K562 (cell line): Measurements from ENCODE around the gene MRPL10. TPM values are rescaled to one million over a fixed set of nuclear protein-coding genes. Genes with fewer than 3 reads are reported as not detected.

Experiments
- ARID1B ChIP-seq: fragments of 450-650 bp; IDR thresholded peaks from 2 replicates; pipeline ENCODE4 v1.6.1; 2016; ENCODE audit warnings: antibody characterized with exemption, mild to moderate bottlenecking, inconsistent platforms
- BMI1 ChIP-seq: fragments of 150-350 bp; IDR thresholded peaks from 2 replicates; pipeline ENCODE4 v1.6.1; 2014; ENCODE audit warnings: low read length
- CHD2 ChIP-seq: IDR thresholded peaks from 2 replicates; pipeline ENCODE4 v1.6.1; 2011; ENCODE audit warnings: low read depth, low read length
- E4F1 ChIP-seq: fragments of 250-450 bp; sonication (Bioruptor Pico); IDR thresholded peaks from 2 replicates; pipeline ENCODE4 v1.5.0; 2021; ENCODE audit warnings: mild to moderate bottlenecking, borderline replicate concordance
- GATA2 ChIP-seq: sonication (generic); formaldehyde crosslinking; IDR thresholded peaks from 2 replicates; pipeline ENCODE4 v1.4.0; 2020; ENCODE audit warnings: mild to moderate bottlenecking, missing genetic modification reagents
- HDAC8 ChIP-seq: fragments of 450-650 bp; IDR thresholded peaks from 2 replicates; pipeline ENCODE4 v1.6.1; 2016; ENCODE audit warnings: mild to moderate bottlenecking, missing genetic modification characterization, moderate library complexity, missing compliant biosample characterization
- IRF9 ChIP-seq: fragments of 450-650 bp; IDR thresholded peaks from 2 replicates; pipeline ENCODE4 v1.6.1; 2016; ENCODE audit warnings: missing biosample characterization, missing genetic modification characterization
- JUN ChIP-seq, 2 experiments: sonication (generic) in 1 of 2; formaldehyde crosslinking in 1 of 2; IDR thresholded peaks; 2 replicates each; pipeline versions ENCODE4 v1.6.1 to v1.8.0; 2012 to 2022; ENCODE audit warnings: borderline replicate concordance in 2 of 2, mild to moderate bottlenecking in 2 of 2, improper control_type of control experiment in 1 of 2, low read depth in 1 of 2, low read length in 1 of 2, missing genetic modification reagents in 1 of 2
- NFRKB ChIP-seq: fragments of 450-650 bp; IDR thresholded peaks from 2 replicates; pipeline ENCODE4 v1.6.1; 2016; ENCODE audit warnings: low read depth
- POU5F1 ChIP-seq: fragments of 150-350 bp; IDR thresholded peaks from 2 replicates; pipeline ENCODE4 v1.6.1; 2014; ENCODE audit warnings: borderline replicate concordance, low read length, low read depth, mild to moderate bottlenecking; ENCODE audit not compliant: partially characterized antibody
- RBM15 ChIP-seq: fragments of 200-400 bp; formaldehyde crosslinking; IDR thresholded peaks from 2 replicates; pipeline ENCODE4 v1.6.1; 2018; ENCODE audit warnings: mild to moderate bottlenecking, low read length, moderate library complexity; ENCODE audit not compliant: insufficient read depth
- SREBF2 ChIP-seq: sonication (generic); formaldehyde crosslinking; IDR thresholded peaks from 2 replicates; pipeline ENCODE4 v1.4.0; 2020; ENCODE audit warnings: mild to moderate bottlenecking, missing genetic modification reagents
- ZBTB7A ChIP-seq: IDR thresholded peaks from 2 replicates; pipeline ENCODE4 v1.6.1; 2011; ENCODE audit warnings: low read depth, mild to moderate bottlenecking, low read length, moderate library complexity, borderline replicate concordance; ENCODE audit not compliant: control insufficient read depth
- ZNF224 ChIP-seq: sonication (generic); formaldehyde crosslinking; IDR thresholded peaks from 2 replicates; pipeline ENCODE4 v1.8.0; 2022; ENCODE audit warnings: mild to moderate bottlenecking, missing genetic modification reagents
- ZNF282 ChIP-seq: sonication (generic); formaldehyde crosslinking; IDR thresholded peaks from 2 replicates; pipeline ENCODE4 v1.8.1; 2023; ENCODE audit warnings: missing genetic modification reagents
- polyA plus RNA-seq, 8 experiments: library from polyadenylated mRNA; depleted of rRNA in 4 of 8; stranded (reverse) in 5 of 8; unstranded in 3 of 8; fragments of >200 nt; fragmentation: Nextera tagmentation in 2 of 8; fragmentation: Illumina TruSeq in 1 of 8; extraction: Ambion mirVana in 2 of 8; extraction: Trizol in 1 of 8; gene quantifications; 2 replicates each; pipeline versions ENCODE4 v1.2.1 to v1.2.3, GENCODE V29; 2011 to 2014; ENCODE audit warnings: inconsistent platforms in 1 of 8, missing spikeins in 1 of 8
- total RNA-seq, 7 experiments: library from RNA; depleted of rRNA in 6 of 7; stranded (reverse); fragments of >200 nt in 6 of 7; fragmentation: Illumina TruSeq in 2 of 7; extraction: Trizol in 2 of 7; gene quantifications; 2 replicates each; pipeline versions ENCODE4 v1.2.1 to v1.2.3, GENCODE V29; 2011 to 2021; ENCODE audit warnings: low replicate concordance in 1 of 7
- TF ChIP-seq, protein P1 (sequence below): fragments of 200-800 bp; sonication (Bioruptor generic); IDR thresholded peaks from 2 replicates; pipeline ENCODE4 v1.6.1; 2016; ENCODE audit warnings: missing genetic modification characterization, missing compliant biosample characterization
- TF ChIP-seq, protein P2 (sequence below), 2 experiments: fragments of 450-650 bp; conservative IDR thresholded peaks; 2 replicates each; pipeline ENCODE4 v1.6.1; 2017; ENCODE audit warnings: mild to moderate bottlenecking in 2 of 2, moderate library complexity in 2 of 2

Gene MRPL10
- total and polyA plus RNA-seq, 9 of the 15 experiments (the other 6 are each of a cell fraction or from before 2014, with no cell fraction given), result 27.8 to 105 (median 67.3) TPM

DNA sequence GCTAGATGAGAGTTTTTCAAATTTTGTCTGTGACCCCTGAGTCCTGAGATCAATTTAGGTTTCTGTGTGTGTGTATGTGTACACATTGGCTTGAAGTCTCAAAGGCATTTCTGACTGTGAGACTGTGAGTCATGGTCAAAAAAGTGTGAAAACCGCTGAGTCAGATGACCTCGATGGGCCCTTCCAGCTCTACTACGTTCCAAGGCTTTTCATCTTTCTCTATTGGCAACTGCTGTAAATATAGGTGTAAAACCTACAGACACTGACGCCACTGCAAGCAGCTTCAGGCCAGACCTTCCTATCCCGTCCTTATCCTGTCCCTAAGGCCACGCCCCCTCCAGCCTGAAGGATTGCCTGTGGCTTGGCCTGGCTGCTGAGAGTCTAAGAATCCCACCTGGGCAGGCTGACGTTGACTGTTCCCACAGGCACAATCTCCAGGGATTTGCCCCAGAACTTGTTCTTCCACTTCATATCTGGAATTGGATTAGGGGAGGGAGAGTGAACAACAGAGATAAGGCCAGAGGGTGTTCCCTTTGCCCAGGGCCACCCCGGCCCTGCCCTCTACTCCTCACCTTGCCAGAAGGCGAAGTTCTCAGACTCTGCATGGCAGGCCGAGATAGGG lies 21.0 kb downstream of the MRPL10 start (continued):
- TF ChIP-seq, protein P1, sequence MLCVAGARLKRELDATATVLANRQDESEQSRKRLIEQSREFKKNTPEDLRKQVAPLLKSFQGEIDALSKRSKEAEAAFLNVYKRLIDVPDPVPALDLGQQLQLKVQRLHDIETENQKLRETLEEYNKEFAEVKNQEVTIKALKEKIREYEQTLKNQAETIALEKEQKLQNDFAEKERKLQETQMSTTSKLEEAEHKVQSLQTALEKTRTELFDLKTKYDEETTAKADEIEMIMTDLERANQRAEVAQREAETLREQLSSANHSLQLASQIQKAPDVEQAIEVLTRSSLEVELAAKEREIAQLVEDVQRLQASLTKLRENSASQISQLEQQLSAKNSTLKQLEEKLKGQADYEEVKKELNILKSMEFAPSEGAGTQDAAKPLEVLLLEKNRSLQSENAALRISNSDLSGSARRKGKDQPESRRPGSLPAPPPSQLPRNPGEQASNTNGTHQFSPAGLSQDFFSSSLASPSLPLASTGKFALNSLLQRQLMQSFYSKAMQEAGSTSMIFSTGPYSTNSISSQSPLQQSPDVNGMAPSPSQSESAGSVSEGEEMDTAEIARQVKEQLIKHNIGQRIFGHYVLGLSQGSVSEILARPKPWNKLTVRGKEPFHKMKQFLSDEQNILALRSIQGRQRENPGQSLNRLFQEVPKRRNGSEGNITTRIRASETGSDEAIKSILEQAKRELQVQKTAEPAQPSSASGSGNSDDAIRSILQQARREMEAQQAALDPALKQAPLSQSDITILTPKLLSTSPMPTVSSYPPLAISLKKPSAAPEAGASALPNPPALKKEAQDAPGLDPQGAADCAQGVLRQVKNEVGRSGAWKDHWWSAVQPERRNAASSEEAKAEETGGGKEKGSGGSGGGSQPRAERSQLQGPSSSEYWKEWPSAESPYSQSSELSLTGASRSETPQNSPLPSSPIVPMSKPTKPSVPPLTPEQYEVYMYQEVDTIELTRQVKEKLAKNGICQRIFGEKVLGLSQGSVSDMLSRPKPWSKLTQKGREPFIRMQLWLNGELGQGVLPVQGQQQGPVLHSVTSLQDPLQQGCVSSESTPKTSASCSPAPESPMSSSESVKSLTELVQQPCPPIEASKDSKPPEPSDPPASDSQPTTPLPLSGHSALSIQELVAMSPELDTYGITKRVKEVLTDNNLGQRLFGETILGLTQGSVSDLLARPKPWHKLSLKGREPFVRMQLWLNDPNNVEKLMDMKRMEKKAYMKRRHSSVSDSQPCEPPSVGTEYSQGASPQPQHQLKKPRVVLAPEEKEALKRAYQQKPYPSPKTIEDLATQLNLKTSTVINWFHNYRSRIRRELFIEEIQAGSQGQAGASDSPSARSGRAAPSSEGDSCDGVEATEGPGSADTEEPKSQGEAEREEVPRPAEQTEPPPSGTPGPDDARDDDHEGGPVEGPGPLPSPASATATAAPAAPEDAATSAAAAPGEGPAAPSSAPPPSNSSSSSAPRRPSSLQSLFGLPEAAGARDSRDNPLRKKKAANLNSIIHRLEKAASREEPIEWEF (CRISPR knock-in tag), result no peak
- peak; percentile 62 for TF ChIP-seq JUN (IDR thresholded peaks at IDR 0.05; ENCODE audit: borderline replicate concordance, low read depth, low read length)
- no peak for TF ChIP-seq JUN (CRISPR knock-in tag; IDR thresholded peaks at IDR 0.05; ENCODE audit: borderline replicate concordance)
- TF ChIP-seq POU5F1, result no peak
- no peak for TF ChIP-seq RBM15
- no peak for TF ChIP-seq ZBTB7A
- peak; percentile 71 for TF ChIP-seq ARID1B
- no peak for TF ChIP-seq CHD2
- no peak for TF ChIP-seq SREBF2 (CRISPR knock-in tag)
- no peak for TF ChIP-seq IRF9 (tag)
- no peak for TF ChIP-seq ZNF224
- no peak for TF ChIP-seq GATA2 (CRISPR knock-in tag)
- TF ChIP-seq, protein P2, sequence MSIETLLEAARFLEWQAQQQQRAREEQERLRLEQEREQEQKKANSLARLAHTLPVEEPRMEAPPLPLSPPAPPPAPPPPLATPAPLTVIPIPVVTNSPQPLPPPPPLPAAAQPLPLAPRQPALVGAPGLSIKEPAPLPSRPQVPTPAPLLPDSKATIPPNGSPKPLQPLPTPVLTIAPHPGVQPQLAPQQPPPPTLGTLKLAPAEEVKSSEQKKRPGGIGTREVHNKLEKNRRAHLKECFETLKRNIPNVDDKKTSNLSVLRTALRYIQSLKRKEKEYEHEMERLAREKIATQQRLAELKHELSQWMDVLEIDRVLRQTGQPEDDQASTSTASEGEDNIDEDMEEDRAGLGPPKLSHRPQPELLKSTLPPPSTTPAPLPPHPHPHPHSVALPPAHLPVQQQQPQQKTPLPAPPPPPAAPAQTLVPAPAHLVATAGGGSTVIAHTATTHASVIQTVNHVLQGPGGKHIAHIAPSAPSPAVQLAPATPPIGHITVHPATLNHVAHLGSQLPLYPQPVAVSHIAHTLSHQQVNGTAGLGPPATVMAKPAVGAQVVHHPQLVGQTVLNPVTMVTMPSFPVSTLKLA (conservative IDR thresholded peaks at IDR 0.05), result no peak
- TF ChIP-seq HDAC8 (tag), result no peak
- no peak for TF ChIP-seq BMI1
- no peak for TF ChIP-seq ZNF282
- TF ChIP-seq E4F1 (CRISPR knock-in tag), result no peak
- no peak for TF ChIP-seq NFRKB
